Measurements from ENCODE around the gene PDIA4.

DNA sequence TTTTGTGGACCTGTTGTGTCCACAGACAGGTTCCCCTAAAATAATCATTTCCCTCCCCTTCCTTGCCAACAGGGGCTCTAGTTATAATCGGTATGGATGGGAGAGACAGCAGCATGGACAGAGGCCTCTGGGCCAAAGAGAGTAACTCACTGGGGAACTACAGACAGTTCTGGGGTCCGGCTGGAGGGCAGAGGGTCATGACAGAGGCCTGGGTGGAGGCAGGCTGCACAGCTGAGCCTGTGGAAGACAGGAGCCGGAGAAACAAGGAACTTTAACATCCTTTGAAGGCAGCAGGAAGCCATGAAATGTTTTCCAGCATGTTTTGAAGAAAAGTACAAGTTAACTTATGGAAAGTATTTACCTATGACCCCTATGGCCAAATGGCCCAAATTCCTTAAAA lies 68.6 kb downstream of the PDIA4 start:
- no peak for TF ChIP-seq ZFX (IDR thresholded peaks at IDR 0.05; ENCODE audit: borderline replicate concordance)
- TF ChIP-seq, protein P1, sequence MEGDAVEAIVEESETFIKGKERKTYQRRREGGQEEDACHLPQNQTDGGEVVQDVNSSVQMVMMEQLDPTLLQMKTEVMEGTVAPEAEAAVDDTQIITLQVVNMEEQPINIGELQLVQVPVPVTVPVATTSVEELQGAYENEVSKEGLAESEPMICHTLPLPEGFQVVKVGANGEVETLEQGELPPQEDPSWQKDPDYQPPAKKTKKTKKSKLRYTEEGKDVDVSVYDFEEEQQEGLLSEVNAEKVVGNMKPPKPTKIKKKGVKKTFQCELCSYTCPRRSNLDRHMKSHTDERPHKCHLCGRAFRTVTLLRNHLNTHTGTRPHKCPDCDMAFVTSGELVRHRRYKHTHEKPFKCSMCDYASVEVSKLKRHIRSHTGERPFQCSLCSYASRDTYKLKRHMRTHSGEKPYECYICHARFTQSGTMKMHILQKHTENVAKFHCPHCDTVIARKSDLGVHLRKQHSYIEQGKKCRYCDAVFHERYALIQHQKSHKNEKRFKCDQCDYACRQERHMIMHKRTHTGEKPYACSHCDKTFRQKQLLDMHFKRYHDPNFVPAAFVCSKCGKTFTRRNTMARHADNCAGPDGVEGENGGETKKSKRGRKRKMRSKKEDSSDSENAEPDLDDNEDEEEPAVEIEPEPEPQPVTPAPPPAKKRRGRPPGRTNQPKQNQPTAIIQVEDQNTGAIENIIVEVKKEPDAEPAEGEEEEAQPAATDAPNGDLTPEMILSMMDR (IDR thresholded peaks at IDR 0.05) = no peak
